Measurements from ENCODE around the gene WNT16. TPM values are rescaled to one million over a fixed set of nuclear protein-coding genes. Genes with fewer than 3 reads are reported as not detected.

Gene WNT16
- total RNA-seq (2014; rRNA removed) (not detected in 2 replicates), Bru-seq, nascent RNA (percentile 21 among the genes with signal in this experiment), BruChase-seq, experiment 1, labeled RNA remaining after a 6-hour chase (percentile 8 among the genes with signal in this experiment), BruChase-seq, experiment 2, labeled RNA remaining after a 2-hour chase (percentile 10 among the genes with signal in this experiment)
- long read RNA-seq = 0 reads

GRCh38 chr7:121328508-121329190 is at the start of gene WNT16:
WNT16 (plus strand) TSS chr7:121329000; CDS start chr7:121329293, 293 bp downstream.
- Histone ChIP-seq H3K4me3 (ENCODE audit: low read length) (no peak within 1 kb of the TSS), H3K4me1 (ENCODE audit: insufficient read depth, low read length) (no peaks in the 10 kb centered on the region), H3K4me2 (ENCODE audit: low read length) (no peak within 1 kb of the TSS), H3K27me3 (ENCODE audit: low read length) (peaks cover 42% of the 10 kb centered on the region), H3K36me3 (ENCODE audit: low read depth, low read length) (no peaks in the 10 kb centered on the region), H3K79me2 (ENCODE audit: low read length) (no peaks in the 10 kb centered on the region), H3K9me3 (ENCODE audit: low read length) (no peaks in the 10 kb centered on the region), H2AFZ (ENCODE audit: low read length) (no peak within 1 kb of the TSS), H3K9ac (ENCODE audit: low read length) (no peak within 1 kb of the TSS), H3F3A (ENCODE audit: low read length, unreplicated experiment) (no peaks in the 10 kb centered on the region), H3K27ac (ENCODE audit: low read length) (no peak within 1 kb of the TSS), H4K20me1 (ENCODE audit: low read length) (no peaks in the 10 kb centered on the region), H3K9me2 (replicated peaks; ENCODE audit: low read length) (no peaks in the 10 kb centered on the region)
- no peak for DNase-seq
- intact Hi-C loops (cut with micrococcal nuclease) = no loop called here
- BruUV-seq (replicated peaks) = no TSS peak
- CTCF ChIA-PET = no interaction called here
- ATAC-seq = no peak
- TF ChIP-seq CTCF (conservative IDR thresholded peaks at IDR 0.05; ENCODE audit: low read depth, low read length) (no peak), EZH2 (IDR thresholded peaks at IDR 0.05; ENCODE audit: low read length, unreplicated experiment) (no peak), EZH2phosphoT487 (IDR thresholded peaks at IDR 0.05; ENCODE audit: borderline replicate concordance, low read length) (no peak)
- POLR2A ChIA-PET (ENCODE audit: unreplicated experiment) = no interaction called here

- no peaks in the 10 kb centered on the region for H3K36me3 ChIP-seq (ENCODE audit: low read depth, low read length)
- DNase-seq = no peak
- peaks cover 7% of the 10 kb centered on the region for H3K4me1 ChIP-seq (ENCODE audit: insufficient read depth, low read length)
- H3K79me2 ChIP-seq (ENCODE audit: low read length) = no peaks in the 10 kb centered on the region
- H3K4me3 ChIP-seq (ENCODE audit: low read length) = no peak overlapping the region
- no TSS peak for BruUV-seq (replicated peaks)
- H4K20me1 ChIP-seq (ENCODE audit: low read length) = no peaks in the 10 kb centered on the region
- H3F3A ChIP-seq (ENCODE audit: low read length, unreplicated experiment) = no peaks in the 10 kb centered on the region
- ATAC-seq = no peak
- intact Hi-C loops (cut with micrococcal nuclease) = loop anchor here (10.0 kb wide), 1 partner anchor 56 kb away; no protein-coding TSS in a partner anchor
- H3K9ac ChIP-seq (ENCODE audit: low read length) = no peak overlapping the region
- no peaks in the 10 kb centered on the region for H3K9me3 ChIP-seq (ENCODE audit: low read length)
- POLR2A ChIA-PET (ENCODE audit: unreplicated experiment) = no interaction called here
- H3K27me3 ChIP-seq (ENCODE audit: low read length) = no peaks in the 10 kb centered on the region
- no peak overlapping the region for H3K27ac ChIP-seq (ENCODE audit: low read length)
- H3K9me2 ChIP-seq (replicated peaks; ENCODE audit: low read length) = no peaks in the 10 kb centered on the region
- no peak overlapping the region for H2AFZ ChIP-seq (ENCODE audit: low read length)
- H3K4me2 ChIP-seq (ENCODE audit: low read length) = 0 out of 2 replicates have a peak overlapping the region, but pooled peaks have one; percentile 14
- TF ChIP-seq EZH2 (IDR thresholded peaks at IDR 0.05; ENCODE audit: low read length, unreplicated experiment) (no peak), CTCF (conservative IDR thresholded peaks at IDR 0.05; ENCODE audit: low read depth, low read length) (no peak), EZH2phosphoT487 (IDR thresholded peaks at IDR 0.05; ENCODE audit: borderline replicate concordance, low read length) (no peak)
- CTCF ChIA-PET = no interaction called here
Measured at GRCh38 chr7:121279060-121279620, 49.7 kb upstream of the WNT16 start.

GRCh38 chr7:121279822-121280221 is 49.0 kb upstream of the WNT16 start:
- Histone ChIP-seq H3K9me2 (replicated peaks; ENCODE audit: low read length) (no peaks in the 10 kb centered on the region), H3K4me1 (ENCODE audit: insufficient read depth, low read length) (peaks cover 7% of the 10 kb centered on the region), H2AFZ (ENCODE audit: low read length) (no peak overlapping the region), H3F3A (ENCODE audit: low read length, unreplicated experiment) (no peaks in the 10 kb centered on the region), H3K9me3 (ENCODE audit: low read length) (no peaks in the 10 kb centered on the region), H3K36me3 (ENCODE audit: low read depth, low read length) (no peaks in the 10 kb centered on the region), H3K4me3 (ENCODE audit: low read length) (no peak overlapping the region), H4K20me1 (ENCODE audit: low read length) (no peaks in the 10 kb centered on the region), H3K4me2 (ENCODE audit: low read length) (no peak overlapping the region), H3K27ac (ENCODE audit: low read length) (no peak overlapping the region), H3K9ac (ENCODE audit: low read length) (no peak overlapping the region), H3K79me2 (ENCODE audit: low read length) (no peaks in the 10 kb centered on the region), H3K27me3 (ENCODE audit: low read length) (no peaks in the 10 kb centered on the region)
- intact Hi-C loops (cut with micrococcal nuclease) = loop anchor here (10.0 kb wide), 1 partner anchor 55 kb away; no protein-coding TSS in a partner anchor
- no TSS peak for BruUV-seq (replicated peaks)
- CTCF ChIA-PET = no interaction called here
- TF ChIP-seq CTCF (conservative IDR thresholded peaks at IDR 0.05; ENCODE audit: low read depth, low read length) (no peak), EZH2 (IDR thresholded peaks at IDR 0.05; ENCODE audit: low read length, unreplicated experiment) (no peak), EZH2phosphoT487 (IDR thresholded peaks at IDR 0.05; ENCODE audit: borderline replicate concordance, low read length) (no peak)
- ATAC-seq = no peak
- POLR2A ChIA-PET (ENCODE audit: unreplicated experiment) = no interaction called here
- DNase-seq = no peak

Data from PC-3 (cell line).